Endodermal cell (in vitro differentiated cells): ENCODE results near the gene RIOK3. TPM values are rescaled to one million over a fixed set of nuclear protein-coding genes. Genes with fewer than 3 reads are reported as not detected.
"Not testable (repeated sequence)": the region's sequence is repeated elsewhere in the genome, so short reads cannot be mapped to it uniquely, and the experiment has no call there.

Source experiments
- DNase-seq: peaks from one replicate; pipeline ENCODE4 v3.0.0-alpha.2; 2017
- H3K27ac ChIP-seq: 2 replicates; pipeline ENCODE4 v1.5.1; 2013; ENCODE audit warnings: mild to moderate bottlenecking, low read depth, low read length, moderate library complexity
- H3K27me3 ChIP-seq: 2 replicates; pipeline ENCODE4 v1.6.1; 2013; ENCODE audit warnings: mild to moderate bottlenecking, low read length, moderate library complexity; ENCODE audit not compliant: insufficient read depth, control insufficient read depth, poor library complexity, severe bottlenecking
- H3K36me3 ChIP-seq: 2 replicates; pipeline ENCODE4 v1.7.0; 2013; ENCODE audit warnings: mild to moderate bottlenecking, low read length, moderate library complexity; ENCODE audit not compliant: control insufficient read depth, insufficient read depth
- H3K4me1 ChIP-seq: one replicate; pipeline ENCODE4 v1.7.0; 2013; ENCODE audit warnings: low read length; ENCODE audit not compliant: control insufficient read depth, insufficient read depth
- H3K4me3 ChIP-seq: 2 replicates; pipeline ENCODE4 v1.5.1; 2013; ENCODE audit warnings: mild to moderate bottlenecking, low read length, moderate library complexity
- H3K9ac ChIP-seq: 2 replicates; pipeline ENCODE4 v1.6.1; 2013; ENCODE audit warnings: mild to moderate bottlenecking, low read length, moderate library complexity; ENCODE audit not compliant: poor library complexity, severe bottlenecking; ENCODE audit errors: extremely low read depth
- H3K9me3 ChIP-seq: 2 replicates; pipeline ENCODE4 v1.6.1; 2013; ENCODE audit warnings: mild to moderate bottlenecking, low read length, moderate library complexity; ENCODE audit not compliant: control insufficient read depth
- H3K27ac Mint-ChIP-seq: 2 replicates; pipeline ENCODE4 v1.8.0; 2020; ENCODE audit warnings: mixed read lengths
- H3K27me3 Mint-ChIP-seq: 2 replicates; pipeline ENCODE4 v1.8.0; 2021; ENCODE audit warnings: mild to moderate bottlenecking, mixed read lengths; ENCODE audit not compliant: insufficient read depth
- H3K36me3 Mint-ChIP-seq: 2 replicates; pipeline ENCODE4 v1.8.0; 2020; ENCODE audit warnings: low read depth, mixed read lengths
- H3K4me1 Mint-ChIP-seq: 2 replicates; pipeline ENCODE4 v1.8.0; 2020; ENCODE audit warnings: mixed read lengths
- H3K4me3 Mint-ChIP-seq: 2 replicates; pipeline ENCODE4 v1.8.0; 2020; ENCODE audit warnings: mild to moderate bottlenecking, moderate library complexity, mixed read lengths
- H3K9me3 Mint-ChIP-seq: 2 replicates; pipeline ENCODE4 v1.8.0; 2020; ENCODE audit warnings: mild to moderate bottlenecking, mixed read lengths
- WGBS, 2 experiments: methylation state at CpG; one replicate each; pipeline versions ENCODE4 v1.1.5 to v1.1.7; 2013; ENCODE audit warnings: missing lambda C conversion rate in 2 of 2, mixed read lengths in 1 of 2; ENCODE audit not compliant: insufficient coverage in 1 of 2, insufficient read length in 1 of 2; 5-methylcytosine and 5-hydroxymethylcytosine counted together
- total RNA-seq, 2 donors: library from RNA; stranded (reverse); fragmentation: NEBNext Ultra II Directional in 1 of 2; extraction: Animal tissue kit (Norgen Biotek cat#: 25700) in 1 of 2; gene quantifications; 2 replicates in 1 of 2; 3 replicates in 1 of 2; pipeline ENCODE4 v1.2.1, GENCODE V29; 2021
- TF ChIP-seq, protein P1 (sequence below): fragments of 200-600 bp; sonication (generic); conservative IDR thresholded peaks from 2 replicates; pipeline ENCODE4 v1.5.0; 2021; ENCODE audit warnings: antibody characterized with exemption, mild to moderate bottlenecking

The RIOK3 gene
- total RNA-seq, 2 donors from 2014 or later = 31.2 to 45.0 TPM

DNA sequence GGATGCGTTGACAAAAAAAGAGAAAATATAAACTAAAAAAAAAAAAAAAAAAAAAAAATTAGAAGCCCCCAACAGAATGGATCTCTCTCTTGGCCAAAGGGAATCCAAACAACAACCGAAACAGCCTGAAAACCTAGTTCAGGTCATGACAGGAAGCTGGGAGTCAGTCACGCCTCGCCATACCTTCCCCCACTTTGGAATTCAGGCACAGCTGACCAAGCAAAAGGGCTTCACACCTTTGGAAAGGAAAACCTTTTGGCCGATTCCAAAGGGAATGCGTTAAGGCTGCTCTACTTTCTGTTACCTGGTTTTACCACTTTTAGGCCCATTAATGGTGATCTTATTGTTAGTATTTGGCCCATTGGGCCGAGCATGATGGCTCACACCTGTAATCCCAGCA lies 32.3 kb downstream of the RIOK3 start:
- TF ChIP-seq, protein P1, sequence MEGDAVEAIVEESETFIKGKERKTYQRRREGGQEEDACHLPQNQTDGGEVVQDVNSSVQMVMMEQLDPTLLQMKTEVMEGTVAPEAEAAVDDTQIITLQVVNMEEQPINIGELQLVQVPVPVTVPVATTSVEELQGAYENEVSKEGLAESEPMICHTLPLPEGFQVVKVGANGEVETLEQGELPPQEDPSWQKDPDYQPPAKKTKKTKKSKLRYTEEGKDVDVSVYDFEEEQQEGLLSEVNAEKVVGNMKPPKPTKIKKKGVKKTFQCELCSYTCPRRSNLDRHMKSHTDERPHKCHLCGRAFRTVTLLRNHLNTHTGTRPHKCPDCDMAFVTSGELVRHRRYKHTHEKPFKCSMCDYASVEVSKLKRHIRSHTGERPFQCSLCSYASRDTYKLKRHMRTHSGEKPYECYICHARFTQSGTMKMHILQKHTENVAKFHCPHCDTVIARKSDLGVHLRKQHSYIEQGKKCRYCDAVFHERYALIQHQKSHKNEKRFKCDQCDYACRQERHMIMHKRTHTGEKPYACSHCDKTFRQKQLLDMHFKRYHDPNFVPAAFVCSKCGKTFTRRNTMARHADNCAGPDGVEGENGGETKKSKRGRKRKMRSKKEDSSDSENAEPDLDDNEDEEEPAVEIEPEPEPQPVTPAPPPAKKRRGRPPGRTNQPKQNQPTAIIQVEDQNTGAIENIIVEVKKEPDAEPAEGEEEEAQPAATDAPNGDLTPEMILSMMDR = no peak
- Histone ChIP-seq H3K27me3 (no peaks in the 10 kb centered on the region), H3K36me3 (peaks cover 29% of the 10 kb centered on the region), H3K4me3 (no peak overlapping the region), H3K4me1 (peaks cover 4% of the 10 kb centered on the region), H3K27ac (no peak overlapping the region), H3K9ac (no peak overlapping the region), H3K9me3 (peaks cover 4% of the 10 kb centered on the region)
- Mint-ChIP-seq H3K4me1 (peaks cover 14% of the 10 kb centered on the region), H3K36me3 (peaks cover 15% of the 10 kb centered on the region), H3K9me3 (peaks cover 4% of the 10 kb centered on the region), H3K27me3 (no peaks in the 10 kb centered on the region), H3K27ac (no peak overlapping the region), H3K4me3 (no peak overlapping the region)
- DNase-seq = peak; percentile 62
- WGBS, 2 experiments = 89 to 95% methylated on average over 6 of the region's 7 CpGs

DNA sequence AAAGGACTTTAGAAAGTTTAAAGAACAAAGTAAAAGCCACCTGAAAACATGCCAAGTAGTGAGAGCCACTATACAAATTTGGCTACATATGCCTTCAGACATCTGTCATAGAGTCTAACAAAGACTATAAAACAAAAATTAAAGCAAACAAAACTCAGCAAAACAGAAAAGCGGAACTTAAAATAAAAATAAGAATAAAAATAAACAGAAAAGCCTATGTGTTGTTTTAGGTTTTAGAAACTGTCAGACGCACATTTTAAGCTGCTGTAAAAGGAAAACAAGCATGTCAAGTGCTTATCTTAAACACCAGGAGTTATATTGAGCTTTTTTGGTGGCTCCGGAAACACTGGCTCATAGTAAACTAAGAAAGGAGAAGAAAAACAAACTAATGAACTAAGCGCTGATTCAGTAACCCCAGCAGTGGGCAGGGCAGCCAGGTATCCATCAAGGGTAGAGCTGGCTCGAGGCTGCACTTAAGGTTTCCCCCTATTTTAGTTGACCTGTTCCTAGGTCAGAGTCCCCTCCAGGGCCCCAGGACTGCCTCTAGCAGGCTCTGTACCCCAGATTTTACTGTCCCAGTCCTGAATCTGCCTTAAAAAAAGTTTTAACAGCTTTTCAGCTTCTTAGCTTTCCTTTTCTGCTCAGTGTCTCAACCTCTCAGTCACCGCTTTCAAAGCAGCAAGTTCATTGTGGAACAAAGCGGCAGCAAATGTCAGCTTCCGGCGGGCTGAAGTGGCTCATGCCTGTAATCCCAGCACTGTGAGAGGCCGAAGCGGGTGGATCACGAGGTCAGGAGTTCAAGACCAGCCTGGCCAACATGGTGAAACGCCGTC lies 34.9 kb downstream of the RIOK3 start:
- no peak overlapping the region for H3K27ac ChIP-seq

DNA sequence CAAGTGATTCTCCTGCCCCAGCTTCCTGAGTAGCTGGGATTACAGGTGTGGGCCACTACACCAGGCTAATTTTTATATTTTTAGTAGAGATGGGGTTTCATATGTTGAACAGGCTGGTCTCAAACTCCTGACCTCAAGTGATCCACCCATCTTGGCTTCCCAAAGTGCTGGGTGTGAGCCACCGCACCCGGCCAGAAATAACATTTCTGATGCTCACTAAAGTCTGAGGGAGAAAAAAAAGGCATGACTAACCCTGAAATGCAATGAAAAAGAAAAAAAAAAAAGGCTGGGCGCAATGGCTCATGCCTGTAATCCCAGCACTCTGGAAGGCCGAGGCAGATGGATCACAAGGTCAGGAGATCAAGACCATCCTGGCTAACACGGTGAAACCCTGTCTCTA lies 36.5 kb downstream of the RIOK3 start:
- not testable (repeated sequence) for H3K27ac ChIP-seq, DNase-seq, H3K27me3 Mint-ChIP-seq, H3K4me1 ChIP-seq, H3K36me3 ChIP-seq, H3K27me3 ChIP-seq, H3K4me3 Mint-ChIP-seq, H3K36me3 Mint-ChIP-seq, H3K9ac ChIP-seq, H3K27ac Mint-ChIP-seq, H3K4me3 ChIP-seq
- H3K4me1 Mint-ChIP-seq = peaks cover 10% of the 10 kb centered on the region
- H3K9me3 ChIP-seq = peaks cover 12% of the 10 kb centered on the region
- H3K9me3 Mint-ChIP-seq = peaks cover 18% of the 10 kb centered on the region
- WGBS, 2 experiments = 88 to 93% methylated on average over 2 to 5 of the region's 5 CpGs

More for the DNA sequence above, 34.9 kb downstream of the RIOK3 start:
- 89 to 91% methylated on average over 10 to 13 of the region's 14 CpGs for WGBS, 2 experiments
- TF ChIP-seq, protein P1 = no peak
- Histone ChIP-seq H3K4me3 (no peak overlapping the region), H3K9ac (no peak overlapping the region), H3K4me1 (peaks cover 4% of the 10 kb centered on the region), H3K9me3 (peaks cover 12% of the 10 kb centered on the region), H3K36me3 (peaks cover 4% of the 10 kb centered on the region), H3K27me3 (no peaks in the 10 kb centered on the region)
- Mint-ChIP-seq H3K9me3 (peaks cover 16% of the 10 kb centered on the region), H3K4me3 (no peak overlapping the region), H3K27ac (no peak overlapping the region), H3K27me3 (no peaks in the 10 kb centered on the region), H3K4me1 (peaks cover 14% of the 10 kb centered on the region), H3K36me3 (peaks cover 6% of the 10 kb centered on the region)
- no peak for DNase-seq
